ENCODE measurements around the gene IL1B. TPM values are rescaled to one million over a fixed set of nuclear protein-coding genes. Genes with fewer than 3 reads are reported as not detected.

The IL1B gene
- total RNA-seq, 2 experiments from 2014 or later: not detected

GRCh38 chr2:112881217-112881985, 44.8 kb upstream of the IL1B start:
- DNase-seq: peak; percentile 66
- no peak for TF ChIP-seq CTCF (IDR thresholded peaks at IDR 0.05)
- H3K9me3 Mint-ChIP-seq: no peaks in the 10 kb centered on the region
- ATAC-seq: peak; percentile 76
- intact Hi-C loops (cut with micrococcal nuclease): no loop called here
- ChIA-PET CTCF (interaction anchor here (1.3 to 2.5 kb wide), 3 partner anchors 60 to 155 kb away, joined by 6 to 21 read pairs (median 13); no protein-coding TSS in a partner anchor), POLR2A (interaction anchor here (0.6 to 0.7 kb wide), 2 partner anchors 164 to 416 kb away, joined by 3 read pairs; no protein-coding TSS in a partner anchor)
- H3K36me3 Mint-ChIP-seq (ENCODE audit: low read depth): no peaks in the 10 kb centered on the region
- H3K27ac Mint-ChIP-seq: peak overlapping the region; percentile 74
- no peak overlapping the region for H3K4me3 Mint-ChIP-seq
- H3K4me1 Mint-ChIP-seq (ENCODE audit: low read depth): peaks cover 29% of the 10 kb centered on the region
- no peaks in the 10 kb centered on the region for H3K27me3 Mint-ChIP-seq

DNA sequence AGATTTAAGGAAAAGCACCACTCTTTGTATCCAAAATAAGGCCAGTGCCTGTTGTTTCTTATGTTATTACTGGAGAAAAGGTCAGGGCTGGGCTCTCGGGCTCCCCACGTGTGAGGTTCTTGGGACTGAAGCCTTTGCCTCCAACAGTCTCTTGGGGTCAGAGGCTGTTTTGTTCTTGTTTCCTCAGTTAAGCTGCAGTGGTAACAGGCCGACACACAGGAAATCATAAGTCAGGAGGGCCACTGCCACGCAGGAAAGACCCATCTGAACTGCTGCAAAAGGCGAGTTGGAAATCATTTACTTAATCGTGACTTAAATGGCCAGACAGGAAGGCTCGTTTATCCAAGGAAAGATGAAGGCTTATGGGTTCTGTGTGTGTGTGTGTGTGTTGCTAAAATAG, 44.1 kb upstream of the IL1B start:
- CTCF ChIA-PET: interaction anchor here (1.2 to 2.5 kb wide), 2 partner anchors 61 to 138 kb away, joined by 3 to 13 read pairs; no protein-coding TSS in a partner anchor
- Mint-ChIP-seq H3K36me3 (ENCODE audit: low read depth) (no peaks in the 10 kb centered on the region), H3K27ac (peak overlapping the region; percentile 74), H3K27me3 (no peaks in the 10 kb centered on the region), H3K4me3 (no peak overlapping the region), H3K9me3 (no peaks in the 10 kb centered on the region), H3K4me1 (ENCODE audit: low read depth) (peaks cover 29% of the 10 kb centered on the region)
- intact Hi-C loops (cut with micrococcal nuclease): no loop called here
- POLR2A ChIA-PET: interaction anchor here (0.7 kb wide), 1 partner anchor 417 kb away, joined by 3 read pairs; no protein-coding TSS in a partner anchor
- DNase-seq: no peak
- TF ChIP-seq CTCF (IDR thresholded peaks at IDR 0.05): no peak
- peak; percentile 24 for ATAC-seq

DNA sequence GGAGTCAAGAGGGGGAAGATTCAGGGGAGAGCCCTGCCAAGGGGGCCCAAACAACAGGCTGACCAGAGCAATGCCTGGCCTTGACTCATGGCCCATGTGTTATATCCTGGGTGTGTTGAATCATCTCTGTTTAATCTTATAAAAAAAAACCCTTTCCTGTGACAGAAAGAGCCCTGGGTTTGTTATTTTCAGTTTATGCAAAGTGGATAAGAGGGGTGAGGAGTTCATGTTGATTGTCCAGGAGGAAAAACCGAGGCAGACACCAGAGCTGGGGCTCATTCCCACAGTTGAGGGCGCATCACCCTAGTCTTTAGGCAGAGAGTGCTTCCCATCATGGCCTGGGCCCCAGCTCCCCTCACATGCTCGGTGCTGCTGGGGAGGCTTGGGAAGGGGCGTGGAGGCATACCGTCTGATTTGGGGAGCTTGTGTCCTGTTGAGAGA, 43.5 kb upstream of the IL1B start:
- Mint-ChIP-seq H3K27me3 (peaks cover 1% of the 10 kb centered on the region), H3K4me1 (ENCODE audit: low read depth) (peaks cover 26% of the 10 kb centered on the region), H3K4me3 (no peak overlapping the region), H3K27ac (peak overlapping the region; percentile 74), H3K36me3 (ENCODE audit: low read depth) (no peaks in the 10 kb centered on the region), H3K9me3 (no peaks in the 10 kb centered on the region)
- peak; percentile 33 for DNase-seq
- no peak for TF ChIP-seq CTCF (IDR thresholded peaks at IDR 0.05)
- peak; percentile 57 for ATAC-seq
- ChIA-PET CTCF (interaction anchor here (1.2 to 1.8 kb wide), 3 partner anchors 10 to 138 kb away, joined by 3 to 7 read pairs (median 5); no protein-coding TSS in a partner anchor), POLR2A (no interaction called here)
- intact Hi-C loops (cut with micrococcal nuclease): no loop called here

- ChIA-PET POLR2A (no interaction called here), CTCF (interaction anchor here (1.2 to 1.8 kb wide), 4 partner anchors 10 to 137 kb away, joined by 3 to 7 read pairs (median 4); no protein-coding TSS in a partner anchor)
- no peak for DNase-seq
- H3K4me1 Mint-ChIP-seq (ENCODE audit: low read depth): peaks cover 23% of the 10 kb centered on the region
- intact Hi-C loops (cut with micrococcal nuclease): no loop called here
- ATAC-seq: no peak
- H3K9me3 Mint-ChIP-seq: no peaks in the 10 kb centered on the region
- H3K27ac Mint-ChIP-seq: peak overlapping the region; percentile 74
- H3K4me3 Mint-ChIP-seq: no peak overlapping the region
- H3K36me3 Mint-ChIP-seq (ENCODE audit: low read depth): no peaks in the 10 kb centered on the region
- no peak for TF ChIP-seq CTCF (IDR thresholded peaks at IDR 0.05)
- H3K27me3 Mint-ChIP-seq: peaks cover 1% of the 10 kb centered on the region
Measured at GRCh38 chr2:112879491-112880041, 43.0 kb upstream of the IL1B start.

All from activated CD8-positive, alpha-beta T cell treated with anti-CD3 and anti-CD28 coated beads for 36 hours (primary cell).